CD4-positive, alpha-beta memory T cell (primary cell): ENCODE data around the gene ESYT2. TPM values are rescaled to one million over a fixed set of nuclear protein-coding genes. Genes with fewer than 3 reads are reported as not detected.

ENCODE experiments used
- CTCF ChIA-PET: fragments of 350-600 bp; sonication (Branson Sonifier 250); formaldehyde crosslinking; loops from one replicate; lab custom pipeline; 2021; ENCODE audit warnings: inconsistent platforms; ENCODE audit not compliant: partially characterized antibody; lab: Charles Lee
- POLR2A ChIA-PET: fragments of 350-600 bp; sonication (Branson Sonifier 250); formaldehyde crosslinking; loops from one replicate; lab custom pipeline; 2021; ENCODE audit not compliant: partially characterized antibody; lab: Charles Lee
- DNase-seq, 5 donors: peaks; one replicate each; pipeline versions ENCODE4 v3.0.0 to v3.0.0-alpha.2; 2020 to 2022; ENCODE audit warnings: mixed read lengths in 1 of 5
- H3K27ac ChIP-seq: one replicate; pipeline ENCODE4 v1.7.0; 2013; ENCODE audit warnings: low read depth, low read length
- H3K27me3 ChIP-seq: 2 replicates; pipeline ENCODE4 v1.7.0; 2013; ENCODE audit warnings: mild to moderate bottlenecking, low read length, moderate library complexity; ENCODE audit not compliant: insufficient read depth
- H3K36me3 ChIP-seq: 2 replicates; pipeline ENCODE4 v1.7.0; 2013; ENCODE audit warnings: mild to moderate bottlenecking, low read length, moderate library complexity; ENCODE audit not compliant: insufficient read depth
- H3K4me1 ChIP-seq: 2 replicates; pipeline ENCODE4 v1.7.0; 2013; ENCODE audit warnings: mild to moderate bottlenecking, low read length, moderate library complexity; ENCODE audit not compliant: insufficient read depth
- H3K4me3 ChIP-seq, 2 donors: one replicate each; pipeline ENCODE4 v1.7.0; 2013; ENCODE audit warnings: low read length in 2 of 2, mild to moderate bottlenecking in 1 of 2
- H3K9me3 ChIP-seq, 2 donors: one replicate each; pipeline ENCODE4 v1.7.0; 2013; ENCODE audit warnings: low read length in 2 of 2, control low read depth in 1 of 2; ENCODE audit not compliant: control insufficient read depth in 1 of 2
- H3K27ac Mint-ChIP-seq, 7 donors: one replicate each; pipeline ENCODE4 v1.8.0; 2020 to 2021; ENCODE audit warnings: mixed read lengths in 7 of 7, mild to moderate bottlenecking in 6 of 7, inconsistent platforms in 3 of 7, moderate library complexity in 3 of 7
- H3K27me3 Mint-ChIP-seq, 2 donors: one replicate each; pipeline ENCODE4 v1.8.0; 2020 to 2021; ENCODE audit warnings: mixed read lengths in 2 of 2
- H3K36me3 Mint-ChIP-seq, 2 donors: one replicate each; pipeline ENCODE4 v1.8.0; 2020 to 2021; ENCODE audit warnings: mixed read lengths in 2 of 2, inconsistent platforms in 1 of 2, mild to moderate bottlenecking in 1 of 2
- H3K4me1 Mint-ChIP-seq, 4 donors: one replicate each; pipeline ENCODE4 v1.8.0; 2020 to 2021; ENCODE audit warnings: mixed read lengths in 4 of 4, mild to moderate bottlenecking in 1 of 4
- H3K4me3 Mint-ChIP-seq, 8 donors: one replicate each; pipeline ENCODE4 v1.8.0; 2020 to 2021; ENCODE audit warnings: mixed read lengths in 8 of 8, mild to moderate bottlenecking in 7 of 8, moderate library complexity in 6 of 8, inconsistent platforms in 3 of 8
- H3K9me3 Mint-ChIP-seq, 8 donors: one replicate each; pipeline ENCODE4 v1.8.0; 2020 to 2021; ENCODE audit warnings: mixed read lengths in 8 of 8, mild to moderate bottlenecking in 5 of 8, inconsistent platforms in 3 of 8, moderate library complexity in 1 of 8
- intact Hi-C: fragments of 100-400 bp; cut with micrococcal nuclease; formaldehyde crosslinking; loops from one replicate; pipeline ENCODE4 v1.15.1; 2023
- polyA plus RNA-seq, 2 donors: library from polyadenylated mRNA; unstranded; fragments of 300-500 nt; fragmentation: Illumina TruSeq; gene quantifications; one replicate each; pipeline ENCODE4 v1.2.3, GENCODE V29; 2021
- total RNA-seq, 2 experiments: library from RNA; stranded (reverse); gene quantifications; one replicate each; pipeline ENCODE4 v1.2.3, GENCODE V29; 2021

ESYT2 gene
- total and polyA plus RNA-seq, 4 experiments from 2014 or later: 52.3 to 116 (median 106) TPM

DNA sequence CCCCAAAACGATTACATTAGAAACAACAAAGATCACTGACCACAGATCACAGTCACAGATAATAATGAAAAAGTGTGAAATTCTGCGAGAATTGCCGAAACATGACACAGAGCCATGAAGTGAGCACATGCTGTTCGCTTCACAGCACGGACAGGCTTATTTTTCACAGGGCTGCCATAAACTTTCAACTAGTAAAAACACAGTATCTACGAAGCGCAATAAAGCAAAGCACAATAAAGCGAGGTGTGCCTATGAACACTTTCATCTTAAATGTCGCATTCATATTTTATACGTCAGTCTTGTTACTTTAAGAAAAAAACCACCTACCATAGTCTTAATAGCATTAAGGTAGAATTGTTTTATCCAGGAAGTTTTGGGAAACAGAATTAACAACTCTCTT lies 51.5 kb downstream of the ESYT2 start:
- peaks cover 41% of the 10 kb centered on the region for H3K36me3 ChIP-seq
- no peak overlapping the region for H3K4me3 ChIP-seq
- Mint-ChIP-seq H3K9me3 (no peaks in the 10 kb centered on the region), H3K27me3 (no peaks in the 10 kb centered on the region), H3K4me1 (peaks cover 19 to 38% (median 34%) of the 10 kb centered on the region in 4 donors), H3K36me3 (peaks cover 43 to 53% of the 10 kb centered on the region in 2 donors), H3K4me3 (peak overlapping the region in 2 of 8 donors; percentile 28 to 47), H3K27ac (peak overlapping the region in 5 of 7 donors; percentile 4 to 83 (median 25))
- H3K27me3 ChIP-seq: no peaks in the 10 kb centered on the region
- CTCF ChIA-PET: interaction anchor here (0.9 kb wide), 1 partner anchor 199 kb away, joined by 4 read pairs; no protein-coding TSS in a partner anchor
- no peak overlapping the region for H3K27ac ChIP-seq
- H3K4me1 ChIP-seq: peaks cover 35% of the 10 kb centered on the region
- no peak for DNase-seq
- no peaks in the 10 kb centered on the region for H3K9me3 ChIP-seq
- intact Hi-C loops: loop anchor here (2.0 kb wide), 1 partner anchor 79 kb away; the partner anchor contains the start of gene DYNC2I1
- POLR2A ChIA-PET: interaction anchor here (1.3 to 2.1 kb wide), 3 partner anchors 35 to 79 kb away, joined by 3 to 11 read pairs (median 6); partner anchors contain the start of gene DYNC2I1

- no peak overlapping the region for H3K4me3 Mint-ChIP-seq
- H3K27me3 Mint-ChIP-seq: no peaks in the 10 kb centered on the region
- peaks cover 35% of the 10 kb centered on the region for H3K4me1 ChIP-seq
- peaks cover 28% of the 10 kb centered on the region for H3K36me3 ChIP-seq
- H3K36me3 Mint-ChIP-seq: peaks cover 43 to 61% of the 10 kb centered on the region in 2 donors
- POLR2A ChIA-PET: interaction anchor here (0.7 kb wide), 1 partner anchor 53 kb away, joined by 3 read pairs; the partner anchor contains the start of gene ESYT2
- H3K27me3 ChIP-seq: no peaks in the 10 kb centered on the region
- H3K9me3 ChIP-seq: no peaks in the 10 kb centered on the region
- H3K27ac ChIP-seq: no peak overlapping the region
- peaks cover 19 to 40% (median 34%) of the 10 kb centered on the region in 4 donors for H3K4me1 Mint-ChIP-seq
- peak overlapping the region in 2 of 7 donors; percentile 58 to 70 for H3K27ac Mint-ChIP-seq
- CTCF ChIA-PET: interaction anchor here (1.2 to 1.4 kb wide), 2 partner anchors 11 to 79 kb away, joined by 3 to 4 read pairs; no protein-coding TSS in a partner anchor
- H3K9me3 Mint-ChIP-seq: no peaks in the 10 kb centered on the region
- DNase-seq: no peak
- intact Hi-C loops: no loop called here
- H3K4me3 ChIP-seq: no peak overlapping the region
Observed at GRCh38 chr7:158776474-158776873, 52.8 kb downstream of the ESYT2 start.

DNA sequence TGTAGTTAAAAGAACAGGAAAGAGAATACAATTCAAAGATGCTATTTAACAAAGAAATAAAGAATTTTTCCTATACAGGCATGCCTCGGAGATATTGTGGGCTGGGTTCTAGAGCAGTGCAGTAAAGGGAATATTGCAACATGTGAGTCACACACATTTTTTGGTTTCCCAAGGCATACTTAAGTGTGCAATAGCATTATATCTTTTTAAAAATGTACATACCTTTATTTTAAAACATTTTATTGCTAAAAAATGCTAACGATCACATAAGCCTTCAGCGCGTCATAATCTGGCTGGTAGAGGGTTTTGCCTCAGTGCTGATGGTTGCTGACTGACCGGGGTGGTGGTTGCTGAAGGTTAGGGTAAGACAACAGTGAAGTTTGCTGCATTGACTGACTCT lies 54.4 kb downstream of the ESYT2 start:
- H3K9me3 ChIP-seq: no peaks in the 10 kb centered on the region
- intact Hi-C loops: no loop called here
- H3K4me1 ChIP-seq: peaks cover 31% of the 10 kb centered on the region
- peaks cover 46 to 65% of the 10 kb centered on the region in 2 donors for H3K36me3 Mint-ChIP-seq
- no peak overlapping the region for H3K4me3 Mint-ChIP-seq
- H3K9me3 Mint-ChIP-seq: no peaks in the 10 kb centered on the region
- H3K4me3 ChIP-seq: no peak overlapping the region
- peak overlapping the region in 3 of 7 donors; percentile 15 to 70 (median 27) for H3K27ac Mint-ChIP-seq
- no peak for DNase-seq
- ChIA-PET POLR2A (interaction anchor here (0.9 kb wide), 1 partner anchor 43 kb away, joined by 3 read pairs; no protein-coding TSS in a partner anchor), CTCF (no interaction called here)
- no peaks in the 10 kb centered on the region for H3K27me3 ChIP-seq
- no peaks in the 10 kb centered on the region for H3K27me3 Mint-ChIP-seq
- peaks cover 22% of the 10 kb centered on the region for H3K36me3 ChIP-seq
- H3K27ac ChIP-seq: no peak overlapping the region
- peaks cover 19 to 40% (median 34%) of the 10 kb centered on the region in 4 donors for H3K4me1 Mint-ChIP-seq

DNA sequence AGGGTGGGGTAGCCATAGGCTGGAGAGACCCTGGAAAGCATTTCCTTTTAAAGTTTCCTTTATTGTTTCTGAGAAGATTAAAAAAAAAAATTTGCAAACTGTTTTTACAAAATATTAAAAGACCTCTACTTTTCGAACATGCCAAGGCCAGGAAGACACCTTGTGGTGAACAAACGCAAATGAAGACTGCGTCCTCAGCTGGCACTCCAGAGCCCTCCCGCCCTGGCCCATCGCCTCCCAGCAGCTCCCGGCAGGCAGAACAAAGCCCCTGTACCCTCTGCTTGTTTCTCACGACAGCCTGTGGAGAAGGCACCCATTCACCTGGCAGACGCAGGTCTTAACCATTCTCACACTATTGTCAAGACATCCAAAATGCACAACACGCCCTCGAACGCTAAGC lies 56.4 kb downstream of the ESYT2 start:
- Mint-ChIP-seq H3K27me3 (no peaks in the 10 kb centered on the region), H3K4me1 (peaks cover 19 to 31% (median 22%) of the 10 kb centered on the region in 4 donors), H3K36me3 (peaks cover 48 to 63% of the 10 kb centered on the region in 2 donors), H3K27ac (peak overlapping the region in 2 of 7 donors; percentile 77 to 85), H3K9me3 (no peaks in the 10 kb centered on the region), H3K4me3 (no peak overlapping the region)
- POLR2A ChIA-PET: no interaction called here
- H3K27ac ChIP-seq: no peak overlapping the region
- H3K4me3 ChIP-seq: no peak overlapping the region
- no peak for DNase-seq
- intact Hi-C loops: no loop called here
- H3K27me3 ChIP-seq: no peaks in the 10 kb centered on the region
- H3K36me3 ChIP-seq: peaks cover 23% of the 10 kb centered on the region
- peaks cover 11% of the 10 kb centered on the region for H3K4me1 ChIP-seq
- no peaks in the 10 kb centered on the region for H3K9me3 ChIP-seq
- CTCF ChIA-PET: no interaction called here

DNA sequence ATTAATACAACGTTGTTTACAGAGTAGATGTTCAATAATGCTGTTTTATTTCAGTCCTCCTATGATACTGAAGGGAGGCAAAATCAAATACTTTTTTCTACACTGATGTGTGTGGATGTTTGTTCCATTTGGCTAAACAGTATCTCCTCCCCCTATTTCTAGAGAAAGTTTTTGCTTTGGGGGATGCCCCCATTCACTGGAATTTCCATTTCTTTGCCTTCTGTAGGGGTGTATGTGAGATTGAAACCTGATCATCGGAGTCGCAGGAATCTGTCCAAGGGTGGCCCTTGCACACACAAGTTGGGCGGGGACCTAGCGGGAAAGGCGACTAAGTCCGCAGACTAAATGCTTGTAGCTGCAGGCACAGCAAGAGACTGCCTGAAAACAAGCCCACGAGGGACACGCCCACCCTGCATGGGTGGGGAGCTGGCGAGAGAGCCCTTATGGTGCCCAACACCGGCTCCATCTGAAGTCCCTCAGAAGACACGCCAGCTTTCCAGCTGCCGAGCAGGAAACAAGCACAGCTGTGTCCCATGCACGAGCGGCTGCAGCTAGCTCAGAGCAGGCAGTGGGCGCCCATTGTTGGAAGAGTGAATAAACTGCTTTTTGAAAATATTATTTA lies 58.0 kb downstream of the ESYT2 start:
- H3K36me3 ChIP-seq: peaks cover 32% of the 10 kb centered on the region
- H3K27me3 Mint-ChIP-seq: no peaks in the 10 kb centered on the region
- CTCF ChIA-PET: interaction anchor here (1.1 kb wide), 1 partner anchor 9 kb away, joined by 4 read pairs; no protein-coding TSS in a partner anchor
- H3K4me1 Mint-ChIP-seq: peaks cover 14 to 27% (median 19%) of the 10 kb centered on the region in 4 donors
- peak overlapping the region in 3 of 7 donors; percentile 48 to 57 (median 53) for H3K27ac Mint-ChIP-seq
- no peak overlapping the region for H3K4me3 ChIP-seq
- no peak overlapping the region for H3K4me3 Mint-ChIP-seq
- DNase-seq: no peak
- intact Hi-C loops: no loop called here
- H3K27ac ChIP-seq: no peak overlapping the region
- H3K36me3 Mint-ChIP-seq: peaks cover 39 to 69% of the 10 kb centered on the region in 2 donors
- H3K27me3 ChIP-seq: no peaks in the 10 kb centered on the region
- peaks cover 7% of the 10 kb centered on the region for H3K4me1 ChIP-seq
- POLR2A ChIA-PET: interaction anchor here (0.9 to 1.1 kb wide), 2 partner anchors 46 to 58 kb away, joined by 3 read pairs; partner anchors contain the start of gene ESYT2
- no peaks in the 10 kb centered on the region for H3K9me3 Mint-ChIP-seq
- H3K9me3 ChIP-seq: no peaks in the 10 kb centered on the region

DNA sequence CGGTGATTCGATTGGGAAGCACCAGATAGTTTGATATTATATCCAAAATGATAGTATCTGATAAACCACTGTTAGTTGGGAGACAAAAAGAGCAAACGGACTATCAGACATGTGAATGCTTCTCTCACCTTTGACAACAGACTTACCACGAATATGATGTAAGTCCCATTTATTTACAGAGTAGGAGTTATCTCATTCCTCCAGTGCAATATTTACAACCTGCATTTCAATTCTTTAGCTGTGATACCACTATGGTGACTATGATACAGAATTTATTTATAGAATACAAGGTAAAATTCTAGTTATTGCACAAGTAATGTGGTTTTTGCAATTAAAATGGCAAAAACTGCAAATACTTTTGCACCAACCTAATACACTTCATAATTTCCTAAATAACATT lies 61.6 kb downstream of the ESYT2 start:
- H3K9me3 Mint-ChIP-seq: no peaks in the 10 kb centered on the region
- no peaks in the 10 kb centered on the region for H3K27me3 ChIP-seq
- intact Hi-C loops: loop anchor here (10.0 kb wide), 1 partner anchor 63 kb away; the partner anchor contains the start of gene NCAPG2
- CTCF ChIA-PET: interaction anchor here (1.1 to 1.4 kb wide), 3 partner anchors 12 to 209 kb away, joined by 3 to 5 read pairs (median 4); no protein-coding TSS in a partner anchor
- peaks cover 31 to 65% of the 10 kb centered on the region in 2 donors for H3K36me3 Mint-ChIP-seq
- no peaks in the 10 kb centered on the region for H3K4me1 ChIP-seq
- H3K4me3 Mint-ChIP-seq: no peak overlapping the region
- no peaks in the 10 kb centered on the region for H3K27me3 Mint-ChIP-seq
- POLR2A ChIA-PET: interaction anchor here (1.2 kb wide), 1 partner anchor 63 kb away, joined by 3 read pairs; the partner anchor contains the start of gene NCAPG2
- H3K4me1 Mint-ChIP-seq: peaks cover 0 to 11% (median 2%) of the 10 kb centered on the region in 4 donors
- H3K27ac Mint-ChIP-seq: peak overlapping the region in 2 of 7 donors; percentile 8 to 30
- no peaks in the 10 kb centered on the region for H3K9me3 ChIP-seq
- peaks cover 38% of the 10 kb centered on the region for H3K36me3 ChIP-seq
- DNase-seq: no peak
- H3K27ac ChIP-seq: no peak overlapping the region
- no peak overlapping the region for H3K4me3 ChIP-seq
